Dermis microvascular lymphatic vessel endothelial cell (primary cell): Measurements from ENCODE around the gene REELD1. TPM values are rescaled to one million over a fixed set of nuclear protein-coding genes. Genes with fewer than 3 reads are reported as not detected.

Experiments used
- DNase-seq, 2 donors: peaks; one replicate each; pipeline versions ENCODE4 v3.0.0 to v3.0.0-alpha.2; 2010; ENCODE audit warnings: low read depth in 2 of 2
- total RNA-seq: library from RNA; depleted of rRNA; stranded (reverse); fragments of >200 nt; gene quantifications from 2 replicates; pipeline ENCODE4 v1.2.1, GENCODE V29; 2014

REELD1 gene
- total RNA-seq, 1 donor from 2014 or later: not detected

GRCh38 chr4:146265950-146266490, 51.7 kb downstream of the REELD1 start:
- DNase-seq: no peak

DNA sequence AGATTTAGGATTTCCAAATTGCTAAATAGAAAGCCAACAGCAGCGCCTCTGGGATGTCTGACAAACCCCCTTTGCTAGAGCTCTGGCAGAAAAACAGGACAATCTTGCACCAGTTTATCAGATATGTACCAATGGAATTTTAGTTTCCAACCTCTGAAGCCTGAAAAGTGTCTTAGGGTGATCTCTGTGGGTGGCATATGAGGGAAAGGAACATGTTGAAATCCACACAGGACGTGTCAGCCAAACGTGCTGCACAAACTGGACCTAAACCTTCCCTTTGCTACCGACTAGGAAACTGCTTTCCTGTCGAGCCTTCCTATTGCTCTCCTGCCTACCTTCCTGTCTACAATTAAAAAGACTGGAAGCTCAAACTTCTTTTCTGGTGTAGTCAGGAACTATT, 53.5 kb downstream of the REELD1 start:
- DNase-seq: peak in 1 of 2 donors; percentile 27

DNA sequence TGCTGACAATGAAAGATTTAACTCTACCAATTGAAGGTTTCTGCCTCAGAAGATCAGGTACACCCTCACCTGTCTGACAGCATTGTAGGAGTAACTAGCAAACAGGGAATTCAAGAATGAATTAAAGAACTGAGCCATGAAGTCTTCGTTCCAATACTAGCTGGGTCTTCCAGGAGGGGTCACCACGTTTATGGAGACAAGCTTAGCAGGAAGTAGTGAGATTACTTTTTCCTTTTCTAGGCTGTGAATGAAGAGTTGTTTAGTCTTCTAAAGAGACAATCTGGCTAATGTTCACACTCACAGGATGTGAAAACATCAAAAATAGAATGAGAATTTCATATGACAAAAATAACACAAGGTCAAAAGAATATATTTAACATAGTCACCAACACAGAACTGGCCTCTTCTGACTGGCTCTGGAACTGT, 54.9 kb downstream of the REELD1 start:
- DNase-seq: no peak

DNA sequence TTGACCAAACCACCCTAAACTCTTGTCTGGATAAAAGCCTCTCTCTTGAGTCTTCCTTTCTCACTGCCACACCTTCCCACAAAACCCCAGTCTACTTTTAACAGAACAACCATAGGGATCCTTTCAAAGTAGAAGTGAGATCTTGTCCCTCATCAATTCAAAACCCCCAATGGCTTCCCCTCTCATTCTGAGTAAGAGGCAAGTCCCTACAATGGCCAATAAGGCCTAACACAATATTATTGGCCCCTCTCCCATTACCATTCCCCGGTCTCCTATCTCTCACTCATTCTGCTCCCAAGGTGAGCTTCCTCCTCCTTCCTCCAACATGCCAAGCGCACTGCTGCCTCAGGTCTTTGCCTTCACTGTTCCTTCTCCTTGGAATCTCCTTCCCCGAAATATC, 57.1 kb downstream of the REELD1 start:
- DNase-seq: no peak

GRCh38 chr4:146273204-146273901, 59.0 kb downstream of the REELD1 start:
- no peak for DNase-seq

DNA sequence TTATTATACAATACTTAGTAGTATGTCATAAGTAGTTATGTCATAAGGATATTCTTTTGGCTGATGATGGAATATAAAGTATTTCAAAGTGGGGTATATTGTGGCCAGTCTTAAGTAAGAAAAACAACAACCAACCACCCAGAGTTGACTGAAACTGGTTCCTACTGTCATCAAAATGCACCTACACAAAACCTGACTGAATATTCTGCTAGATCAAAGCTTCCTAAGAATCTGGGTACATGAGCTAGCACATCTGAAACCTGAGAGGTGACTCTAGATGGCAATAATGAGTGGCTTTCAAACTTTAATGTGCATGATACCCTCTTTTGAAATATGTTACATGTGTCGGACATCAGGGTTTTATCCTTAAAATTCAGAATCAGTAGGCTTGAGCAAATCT, 60.4 kb downstream of the REELD1 start:
- DNase-seq: no peak

- DNase-seq: no peak
Measured at GRCh38 chr4:146275370-146275769, 61.0 kb downstream of the REELD1 start.

DNA sequence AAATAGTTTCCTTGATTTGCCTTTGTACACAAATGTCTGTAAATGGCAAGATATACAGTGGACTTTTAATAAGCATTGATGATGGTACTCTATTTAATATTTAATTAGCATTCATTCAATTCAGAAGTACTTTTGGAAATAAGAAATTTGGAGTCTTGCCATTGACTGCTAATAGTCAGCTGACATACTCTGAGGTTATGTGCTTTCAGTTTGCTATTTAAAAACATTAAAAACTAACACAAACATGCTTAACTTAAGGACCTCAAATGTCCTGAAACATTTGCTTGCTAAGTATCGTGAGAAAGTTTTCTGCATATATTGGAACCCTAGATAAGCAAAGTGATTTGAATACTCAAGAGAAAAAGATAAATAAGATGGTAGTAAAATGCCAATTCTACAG, 64.6 kb downstream of the REELD1 start:
- DNase-seq: no peak

Other genes with a start within 250 kb of the REELD1 start
- gene LSM6, start 38.8 kb upstream of the REELD1 start, total RNA-seq: 17.1 and 23.5 TPM in 2 replicates